HS-5 (cell line): ENCODE results near the gene KRTAP10-7.
"Not testable (repeated sequence)": the region's sequence is repeated elsewhere in the genome, so short reads cannot be mapped to it uniquely, and the experiment has no call there.

ENCODE experiments used
- DNase-seq: peaks from one replicate; pipeline ENCODE4 v3.0.0-alpha.2; 2012; ENCODE audit warnings: low read depth

The KRTAP10-7 gene

GRCh38 chr21:44636209-44637017, 36.0 kb downstream of the KRTAP10-7 start:
- no peak for DNase-seq

- DNase-seq = no peak
These were observed 36.8 kb downstream of the KRTAP10-7 start, which contains the start of gene KRTAP10-10 for GRCh38 chr21:44637018-44637850. TSS of gene KRTAP10-10 (plus strand) at chr21:44637356. CDS start at chr21:44637418, 62 bp downstream.

GRCh38 chr21:44637851-44638348, 37.5 kb downstream of the KRTAP10-7 start:
- not testable (repeated sequence) for DNase-seq

- not testable (repeated sequence) for DNase-seq
These were observed 38.3 kb downstream of the KRTAP10-7 start for GRCh38 chr21:44638506-44639330.

GRCh38 chr21:44639331-44639655, 38.9 kb downstream of the KRTAP10-7 start:
- DNase-seq = no peak

- DNase-seq = no peak
These were observed 40.4 kb downstream of the KRTAP10-7 start for GRCh38 chr21:44640761-44641160.

GRCh38 chr21:44643741-44644310, 43.4 kb downstream of the KRTAP10-7 start:
- no peak for DNase-seq

- DNase-seq = no peak
These were observed 44.5 kb downstream of the KRTAP10-7 start for GRCh38 chr21:44644878-44645277.

- DNase-seq = not testable (repeated sequence)
These were observed 46.2 kb downstream of the KRTAP10-7 start, which contains the start of gene KRTAP10-11 for GRCh38 chr21:44646366-44647221. TSS of gene KRTAP10-11 (plus strand) at chr21:44646414. CDS start at chr21:44646459, 45 bp downstream.

GRCh38 chr21:44647222-44647552, 46.8 kb downstream of the KRTAP10-7 start:
- DNase-seq = no peak

GRCh38 chr21:44648557-44649311, 48.3 kb downstream of the KRTAP10-7 start:
- no peak for DNase-seq

GRCh38 chr21:44649521-44650100, 49.2 kb downstream of the KRTAP10-7 start:
- no peak for DNase-seq

GRCh38 chr21:44650265-44650972, 50.0 kb downstream of the KRTAP10-7 start:
- DNase-seq = no peak

GRCh38 chr21:44650973-44651675, 50.7 kb downstream of the KRTAP10-7 start:
- no peak for DNase-seq
